Activated T-cell treated with anti-CD3 and anti-CD28 coated beads, Interleukin-2, amount 50 U/mL, for 72 hours (primary cell): ENCODE measurements around the gene NEMP1. TPM values are rescaled to one million over a fixed set of nuclear protein-coding genes. Genes with fewer than 3 reads are reported as not detected.

ENCODE experiments used
- ATAC-seq, 2 donors: fragments of 150-1000 bp; cut with Tn5 transposase; replicated peaks in 1 of 2; 2 replicates each; pipeline ENCODE4 v1.10.0; 2021; ENCODE audit warnings: moderate library complexity in 2 of 2, mild to moderate bottlenecking in 1 of 2
- DNase-seq, 2 donors: peaks; one replicate each; pipeline ENCODE4 v3.0.0; 2021 to 2022; ENCODE audit warnings: mixed read lengths in 1 of 2
- H3K27ac Mint-ChIP-seq: one replicate; pipeline ENCODE4 v1.8.0; 2022; ENCODE audit warnings: mild to moderate bottlenecking, moderate library complexity, mixed read lengths
- H3K27me3 Mint-ChIP-seq: one replicate; pipeline ENCODE4 v1.8.0; 2022; ENCODE audit warnings: low read depth, mixed read lengths
- H3K36me3 Mint-ChIP-seq, 2 donors: one replicate each; pipeline ENCODE4 v1.8.0; 2022; ENCODE audit warnings: mixed read lengths in 2 of 2, mild to moderate bottlenecking in 1 of 2; ENCODE audit not compliant: insufficient read depth in 2 of 2
- H3K4me1 Mint-ChIP-seq: one replicate; pipeline ENCODE4 v1.8.0; 2022; ENCODE audit warnings: low read depth, mixed read lengths
- H3K4me3 Mint-ChIP-seq, 2 donors: one replicate each; pipeline ENCODE4 v1.8.0; 2022; ENCODE audit warnings: mild to moderate bottlenecking in 2 of 2, mixed read lengths in 2 of 2, moderate library complexity in 2 of 2
- H3K9me3 Mint-ChIP-seq, 2 donors: one replicate each; pipeline ENCODE4 v1.8.0; 2022; ENCODE audit warnings: mixed read lengths in 2 of 2
- total RNA-seq, 2 donors: library from RNA; stranded (reverse); gene quantifications; one replicate each; pipeline ENCODE4 v1.2.3, GENCODE V29; 2022

The NEMP1 gene
- total RNA-seq, 2 donors from 2014 or later, result 114 to 119 TPM

- Mint-ChIP-seq H3K36me3 (peaks cover 6 to 13% of the 10 kb centered on the region in 2 donors), H3K9me3 (no peaks in the 10 kb centered on the region), H3K4me3 (peak overlapping the region; percentile 44 to 47), H3K4me1 (peaks cover 71% of the 10 kb centered on the region), H3K27me3 (no peaks in the 10 kb centered on the region), H3K27ac (peak overlapping the region; percentile 33)
- ATAC-seq, result no peak
- DNase-seq, result no peak
These were observed 13.3 kb upstream of the NEMP1 start for GRCh38 chr12:57091638-57092528.

GRCh38 chr12:57090924-57091637, 12.5 kb upstream of the NEMP1 start:
- Mint-ChIP-seq H3K4me1 (peaks cover 76% of the 10 kb centered on the region), H3K4me3 (peak overlapping the region; percentile 69 to 98), H3K9me3 (no peaks in the 10 kb centered on the region), H3K27ac (peak overlapping the region; percentile 36), H3K36me3 (peaks cover 4 to 10% of the 10 kb centered on the region in 2 donors), H3K27me3 (no peaks in the 10 kb centered on the region)
- ATAC-seq (no peak), DNase-seq (no peak)

- no peaks in the 10 kb centered on the region for H3K9me3 Mint-ChIP-seq
- H3K27ac Mint-ChIP-seq, result peak overlapping the region; percentile 36
- H3K27me3 Mint-ChIP-seq, result no peaks in the 10 kb centered on the region
- DNase-seq (no peak), ATAC-seq (no peak)
- H3K4me1 Mint-ChIP-seq, result peaks cover 80% of the 10 kb centered on the region
- H3K36me3 Mint-ChIP-seq, result peaks cover 4 to 10% of the 10 kb centered on the region in 2 donors
- H3K4me3 Mint-ChIP-seq, result peak overlapping the region; percentile 69 to 98
These were observed 11.9 kb upstream of the NEMP1 start for GRCh38 chr12:57090490-57090889.

GRCh38 chr12:57089271-57090245, 11.0 kb upstream of the NEMP1 start:
- Mint-ChIP-seq H3K36me3 (peaks cover 4 to 8% of the 10 kb centered on the region in 2 donors), H3K4me3 (peak overlapping the region; percentile 93 to 98), H3K4me1 (peaks cover 80% of the 10 kb centered on the region), H3K27ac (peak overlapping the region; percentile 89), H3K27me3 (no peaks in the 10 kb centered on the region), H3K9me3 (no peaks in the 10 kb centered on the region)
- peak; percentile 51 for DNase-seq
- ATAC-seq, result no peak

- no peaks in the 10 kb centered on the region for H3K9me3 Mint-ChIP-seq
- H3K4me3 Mint-ChIP-seq, result peak within 1 kb of the TSS; percentile 96 to 98
- H3K27ac Mint-ChIP-seq, result peak within 1 kb of the TSS; percentile 94
- no peaks in the 10 kb centered on the region for H3K27me3 Mint-ChIP-seq
- ATAC-seq, result peak; percentile 62
- peaks cover 4 to 7% of the 10 kb centered on the region in 2 donors for H3K36me3 Mint-ChIP-seq
- peak; percentile 91 to 94 for DNase-seq
- H3K4me1 Mint-ChIP-seq, result peaks cover 74% of the 10 kb centered on the region
These were observed 10.0 kb upstream of the NEMP1 start, which contains the start of gene NAB2 for GRCh38 chr12:57088354-57089270. TSS of gene NAB2 (plus strand) at chr12:57089114. CDS start at chr12:57089272, 158 bp downstream.

- H3K9me3 Mint-ChIP-seq, result no peaks in the 10 kb centered on the region
- H3K36me3 Mint-ChIP-seq, result peaks cover 4 to 7% of the 10 kb centered on the region in 2 donors
- no peaks in the 10 kb centered on the region for H3K27me3 Mint-ChIP-seq
- ATAC-seq (peak; percentile 46 to 48), DNase-seq (peak; percentile 75 to 87)
- H3K27ac Mint-ChIP-seq, result peak overlapping the region; percentile 94
- H3K4me3 Mint-ChIP-seq, result peak overlapping the region; percentile 85 to 96
- H3K4me1 Mint-ChIP-seq, result peaks cover 66% of the 10 kb centered on the region
These were observed 9.2 kb upstream of the NEMP1 start for GRCh38 chr12:57087691-57088353.

GRCh38 chr12:57087010-57087690, 8.6 kb upstream of the NEMP1 start:
- Mint-ChIP-seq H3K4me1 (peaks cover 60% of the 10 kb centered on the region), H3K4me3 (peak overlapping the region; percentile 85 to 99), H3K27ac (peak overlapping the region; percentile 98), H3K27me3 (no peaks in the 10 kb centered on the region), H3K36me3 (peaks cover 4 to 7% of the 10 kb centered on the region in 2 donors), H3K9me3 (no peaks in the 10 kb centered on the region)
- DNase-seq (peak; percentile 88 to 91), ATAC-seq (peak; percentile 56)

- ATAC-seq (no peak), DNase-seq (peak; percentile 59)
- Mint-ChIP-seq H3K36me3 (peaks cover 4 to 7% of the 10 kb centered on the region in 2 donors), H3K4me3 (peak overlapping the region; percentile 85 to 99), H3K4me1 (peaks cover 54% of the 10 kb centered on the region), H3K27ac (peak overlapping the region; percentile 98), H3K9me3 (no peaks in the 10 kb centered on the region), H3K27me3 (no peaks in the 10 kb centered on the region)
These were observed 8.0 kb upstream of the NEMP1 start for GRCh38 chr12:57086493-57087009.

- no peaks in the 10 kb centered on the region for H3K27me3 Mint-ChIP-seq
- peak in 1 of 2 donors; percentile 44 for DNase-seq
These were observed 7.5 kb upstream of the NEMP1 start for GRCh38 chr12:57085999-57086492.

GRCh38 chr12:57080855-57081254, 2.3 kb upstream of the NEMP1 start:
- ATAC-seq, result no peak
- no peaks in the 10 kb centered on the region for H3K27me3 Mint-ChIP-seq
- peaks cover 9 to 14% of the 10 kb centered on the region in 2 donors for H3K36me3 Mint-ChIP-seq
- H3K4me1 Mint-ChIP-seq, result peaks cover 43% of the 10 kb centered on the region
- no peak overlapping the region for H3K27ac Mint-ChIP-seq
- H3K9me3 Mint-ChIP-seq, result no peaks in the 10 kb centered on the region
- DNase-seq, result no peak
- H3K4me3 Mint-ChIP-seq, result peak overlapping the region in 1 of 2 donors; percentile 6

More at GRCh38 chr12:57085999-57086492, 7.5 kb upstream of the NEMP1 start:
- no peak for ATAC-seq
- Mint-ChIP-seq H3K27ac (peak overlapping the region; percentile 98), H3K9me3 (no peaks in the 10 kb centered on the region), H3K4me3 (peak overlapping the region; percentile 85 to 99), H3K36me3 (peaks cover 3 to 4% of the 10 kb centered on the region in 2 donors), H3K4me1 (peaks cover 49% of the 10 kb centered on the region)
